Fibroblast of villous mesenchyme (primary cell): ENCODE data around the gene PSME2. TPM values are rescaled to one million over a fixed set of nuclear protein-coding genes. Genes with fewer than 3 reads are reported as not detected.

ENCODE experiments used
- DNase-seq: peaks from one replicate; pipeline ENCODE4 v3.0.0-alpha.2; 2010; ENCODE audit warnings: low read depth
- H3K4me3 ChIP-seq: 2 replicates; pipeline ENCODE4 v1.5.1; 2011; ENCODE audit warnings: low read depth, mild to moderate bottlenecking, low read length
- total RNA-seq: library from RNA; depleted of rRNA; stranded (reverse); fragments of >200 nt; gene quantifications from 2 replicates; pipeline ENCODE4 v1.2.3, GENCODE V29; 2012
- TF ChIP-seq, protein P1 (sequence below): IDR thresholded peaks from 2 replicates; pipeline ENCODE4 v1.5.1; 2012; ENCODE audit warnings: low read depth, mild to moderate bottlenecking, low read length; ENCODE audit not compliant: insufficient read depth

The PSME2 gene
- total RNA-seq, 1 donor, result 151 TPM

GRCh38 chr14:24121210-24121609, 25.2 kb downstream of the PSME2 start:
- no peak for DNase-seq
- H3K4me3 ChIP-seq, result no peak overlapping the region
- TF ChIP-seq, protein P1, sequence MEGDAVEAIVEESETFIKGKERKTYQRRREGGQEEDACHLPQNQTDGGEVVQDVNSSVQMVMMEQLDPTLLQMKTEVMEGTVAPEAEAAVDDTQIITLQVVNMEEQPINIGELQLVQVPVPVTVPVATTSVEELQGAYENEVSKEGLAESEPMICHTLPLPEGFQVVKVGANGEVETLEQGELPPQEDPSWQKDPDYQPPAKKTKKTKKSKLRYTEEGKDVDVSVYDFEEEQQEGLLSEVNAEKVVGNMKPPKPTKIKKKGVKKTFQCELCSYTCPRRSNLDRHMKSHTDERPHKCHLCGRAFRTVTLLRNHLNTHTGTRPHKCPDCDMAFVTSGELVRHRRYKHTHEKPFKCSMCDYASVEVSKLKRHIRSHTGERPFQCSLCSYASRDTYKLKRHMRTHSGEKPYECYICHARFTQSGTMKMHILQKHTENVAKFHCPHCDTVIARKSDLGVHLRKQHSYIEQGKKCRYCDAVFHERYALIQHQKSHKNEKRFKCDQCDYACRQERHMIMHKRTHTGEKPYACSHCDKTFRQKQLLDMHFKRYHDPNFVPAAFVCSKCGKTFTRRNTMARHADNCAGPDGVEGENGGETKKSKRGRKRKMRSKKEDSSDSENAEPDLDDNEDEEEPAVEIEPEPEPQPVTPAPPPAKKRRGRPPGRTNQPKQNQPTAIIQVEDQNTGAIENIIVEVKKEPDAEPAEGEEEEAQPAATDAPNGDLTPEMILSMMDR, result no peak

GRCh38 chr14:24119691-24120090, 26.7 kb downstream of the PSME2 start:
- H3K4me3 ChIP-seq, result no peak overlapping the region
- DNase-seq, result no peak
- TF ChIP-seq, protein P1, result no peak

DNA sequence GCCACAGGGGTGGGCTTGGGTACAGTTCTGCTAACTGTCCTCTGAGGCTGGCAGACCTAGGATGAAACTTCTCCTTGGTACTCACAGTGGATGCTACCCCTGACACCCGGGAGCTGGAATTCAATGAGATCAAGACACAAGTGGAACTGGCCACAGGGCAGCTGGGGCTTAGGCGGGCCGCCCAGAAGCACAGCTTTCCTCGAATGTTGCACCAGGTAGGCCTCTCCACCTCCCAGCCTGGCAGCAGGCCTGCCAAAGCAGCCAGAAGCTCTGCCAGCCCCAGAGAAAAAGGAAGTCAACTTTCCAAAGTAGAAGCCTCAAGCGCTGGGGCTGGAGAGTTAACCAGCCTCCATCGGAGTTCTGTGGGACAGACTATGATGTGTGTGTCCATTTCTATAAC, 29.2 kb downstream of the PSME2 start:
- DNase-seq, result no peak
- no peak overlapping the region for H3K4me3 ChIP-seq
- TF ChIP-seq, protein P1, result no peak

DNA sequence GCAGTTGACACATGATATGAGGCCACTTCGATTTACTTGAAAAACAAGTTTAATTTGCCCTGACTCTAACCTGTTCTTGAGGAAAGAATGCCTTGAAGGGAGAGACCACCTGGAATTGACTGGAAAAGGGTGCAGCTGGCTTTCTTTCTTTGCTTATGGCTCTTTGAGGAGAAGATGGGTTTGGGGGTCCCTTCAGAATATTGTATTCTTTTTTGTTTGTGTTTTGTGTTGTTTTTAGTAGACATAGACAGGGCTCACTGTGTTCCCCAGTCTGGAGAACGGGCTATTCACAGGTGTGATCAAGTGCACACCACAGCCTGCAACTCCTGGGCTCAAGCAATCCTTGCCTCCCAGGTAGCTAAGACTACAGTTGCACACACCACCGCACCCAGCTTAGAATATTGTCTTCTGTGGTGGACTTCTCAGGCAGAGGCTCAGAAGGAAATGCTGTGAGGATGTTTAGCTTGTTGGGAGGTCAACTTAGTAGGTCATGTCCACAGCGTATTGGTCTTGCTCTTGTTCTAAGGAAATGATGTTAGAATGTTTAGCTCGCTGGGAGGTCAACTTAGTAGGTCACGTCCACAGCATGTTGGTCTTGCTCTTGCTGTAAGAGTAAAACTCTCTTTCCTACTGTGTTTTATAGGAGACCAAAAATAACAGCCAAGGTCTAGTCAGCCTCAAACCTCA, 30.1 kb downstream of the PSME2 start:
- TF ChIP-seq, protein P1, result no peak
- no peak for DNase-seq
- H3K4me3 ChIP-seq, result no peak overlapping the region

GRCh38 chr14:24115422-24116127, 30.8 kb downstream of the PSME2 start:
- peak overlapping the region; percentile 87 for H3K4me3 ChIP-seq
- no peak for DNase-seq
- TF ChIP-seq, protein P1, result no peak

DNA sequence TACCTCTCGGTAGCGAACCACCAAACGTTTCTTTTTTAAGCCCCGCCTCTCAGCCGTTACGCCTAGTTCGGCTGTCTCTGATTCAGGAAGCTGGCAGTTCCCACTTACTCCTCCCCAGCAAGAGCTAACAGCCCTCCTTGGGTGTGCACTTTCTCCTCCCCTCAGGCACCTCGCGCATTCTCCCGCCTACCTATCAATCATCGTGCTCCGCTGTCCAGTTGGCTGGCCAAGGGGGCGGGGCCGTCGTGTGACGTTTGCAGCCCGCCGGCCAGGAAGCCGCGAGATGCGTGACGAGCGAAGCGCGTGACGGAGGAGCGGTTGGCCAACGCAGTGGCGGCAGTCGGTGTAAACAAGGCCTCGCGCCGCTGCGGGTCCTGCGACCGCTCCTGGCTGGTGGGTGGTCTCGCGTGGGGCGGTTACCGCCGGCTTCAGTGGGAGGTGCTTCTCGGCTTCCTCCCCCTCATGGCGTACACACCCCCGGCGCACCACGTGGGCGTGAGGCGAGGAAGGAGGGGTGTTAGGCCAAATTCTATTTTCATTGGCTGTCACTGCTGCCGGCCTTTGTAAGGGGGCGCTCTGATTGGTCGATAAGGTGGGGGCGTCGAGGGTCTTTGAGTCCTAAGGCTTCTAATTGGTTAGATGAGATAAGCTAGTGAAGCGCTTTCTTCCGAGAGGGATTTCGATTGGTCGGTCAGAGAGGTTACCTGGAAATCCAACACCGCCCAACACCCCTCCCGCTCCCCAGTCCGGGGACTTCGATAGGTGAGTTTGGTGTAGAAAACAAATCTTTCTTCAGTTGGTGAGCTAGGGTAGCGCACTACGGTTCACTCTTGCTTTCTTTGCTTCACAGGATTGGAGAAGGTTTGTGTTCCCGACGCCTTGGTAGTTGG, 31.6 kb downstream of the PSME2 start, which contains the start of the genes DCAF11 and NRL:
Gene DCAF11, plus strand, starts transcription at position 246 of the 890 bp plus-strand sequence. CDS start 818 bp downstream, outside the sequence.
Gene NRL, minus strand, starts transcription at position 418 of the 890 bp plus-strand sequence. CDS start 32,101 bp downstream, outside the sequence.
- TF ChIP-seq, protein P1, result no peak
- peak within 1 kb of the TSS; percentile 87 for H3K4me3 ChIP-seq
- peak; percentile 100 for DNase-seq
